H1 (cell line): ENCODE results near the gene ZNF695. TPM values are rescaled to one million over a fixed set of nuclear protein-coding genes. Genes with fewer than 3 reads are reported as not detected.
"Not testable (repeated sequence)": the region's sequence is repeated elsewhere in the genome, so short reads cannot be mapped to it uniquely, and the experiment has no call there.

Experiments used
- CTCF ChIA-PET: fragments of 300-600 bp; sonication (Branson Sonifier 250); formaldehyde crosslinking; loops from one replicate; lab custom pipeline; 2021; ENCODE audit not compliant: partially characterized antibody; lab: Charles Lee
- POLR2A ChIA-PET: fragments of 300-600 bp; sonication (Branson Sonifier 250); formaldehyde crosslinking; loops from one replicate; lab custom pipeline; 2021; ENCODE audit warnings: inconsistent platforms; ENCODE audit not compliant: partially characterized antibody; lab: Charles Lee
- DNase-seq, 2 experiments: peaks; one replicate each; pipeline versions ENCODE4 v3.0.0 to v3.0.0-alpha.2; 2010 to 2022; ENCODE audit warnings: low spot score in 2 of 2, low read depth in 1 of 2, mixed read lengths in 1 of 2
- FAIRE-seq: peaks from 2 replicates; lab custom pipeline; 2011; peaks lifted over from hg19 to GRCh38; lab: Jason Lieb, UNC
- H2AFZ ChIP-seq: 2 replicates; pipeline ENCODE4 v1.8.1; 2012; ENCODE audit warnings: low read length, inconsistent platforms
- H2AK5ac ChIP-seq: 2 replicates; pipeline ENCODE4 v1.6.1; 2013; ENCODE audit warnings: low read depth, low read length
- H2BK120ac ChIP-seq: replicated peaks from 2 replicates; pipeline ENCODE3; 2013; ENCODE audit warnings: low read depth, low read length, inconsistent platforms
- H2BK12ac ChIP-seq: 2 replicates; pipeline ENCODE4 v1.6.1; 2013; ENCODE audit warnings: low read depth, low read length
- H2BK15ac ChIP-seq: 2 replicates; pipeline ENCODE4 v1.6.1; 2013; ENCODE audit warnings: low read length
- H2BK20ac ChIP-seq: 2 replicates; pipeline ENCODE4 v1.6.1; 2013; ENCODE audit warnings: low read length
- H2BK5ac ChIP-seq: 2 replicates; pipeline ENCODE4 v1.6.1; 2013; ENCODE audit warnings: low read depth, low read length
- H3K14ac ChIP-seq: 2 replicates; pipeline ENCODE4 v1.6.1; 2013; ENCODE audit warnings: inconsistent platforms; ENCODE audit not compliant: insufficient read length
- H3K18ac ChIP-seq: 2 replicates; pipeline ENCODE4 v1.6.1; 2013; ENCODE audit warnings: low read length; ENCODE audit errors: extremely low read depth
- H3K23ac ChIP-seq: 2 replicates; pipeline ENCODE4 v1.6.1; 2013; ENCODE audit warnings: inconsistent platforms; ENCODE audit not compliant: insufficient read length
- H3K23me2 ChIP-seq: 2 replicates; pipeline ENCODE4 v1.6.1; 2013; ENCODE audit warnings: low read depth, low read length
- H3K27ac ChIP-seq: 2 replicates; pipeline ENCODE4 v1.6.1; 2011; ENCODE audit warnings: low read depth, low read length, inconsistent platforms
- H3K27me3 ChIP-seq, 4 experiments: replicated peaks in 1 of 4; 1 replicate in 1 of 4; 2 replicates in 3 of 4; pipeline versions ENCODE4 v1.6.1 to v1.8.1; 2011 to 2013; ENCODE audit warnings: low read length in 3 of 4, mild to moderate bottlenecking in 3 of 4, inconsistent platforms in 2 of 4, mixed read lengths in 2 of 4, moderate library complexity in 1 of 4; ENCODE audit not compliant: control insufficient read depth in 3 of 4, insufficient read depth in 3 of 4; ENCODE audit errors: extremely low read depth in 1 of 4
- H3K36me3 ChIP-seq, 4 experiments: 2 replicates each; pipeline versions ENCODE4 v1.6.1 to v1.8.1; 2011 to 2013; ENCODE audit warnings: mild to moderate bottlenecking in 4 of 4, low read length in 3 of 4, moderate library complexity in 2 of 4, control low read depth in 1 of 4, inconsistent platforms in 1 of 4; ENCODE audit not compliant: insufficient read depth in 4 of 4, control insufficient read depth in 2 of 4
- H3K4ac ChIP-seq: replicated peaks from 2 replicates; pipeline ENCODE3; 2013; ENCODE audit warnings: low read length, low read depth, mixed read lengths, inconsistent platforms; ENCODE audit not compliant: insufficient read length
- H3K4me1 ChIP-seq, 4 experiments: replicated peaks in 1 of 4; 1 replicate in 1 of 4; 2 replicates in 3 of 4; pipeline versions ENCODE4 v1.6.1 to v1.8.1; 2011 to 2013; ENCODE audit warnings: low read length in 3 of 4, inconsistent platforms in 2 of 4, mixed read lengths in 1 of 4; ENCODE audit not compliant: insufficient read depth in 4 of 4, control insufficient read depth in 3 of 4
- H3K4me2 ChIP-seq, 2 experiments: 2 replicates each; pipeline versions ENCODE4 v1.6.1 to v1.8.1; 2011 to 2013; ENCODE audit warnings: low read depth in 2 of 2, low read length in 2 of 2, control low read depth in 1 of 2, inconsistent platforms in 1 of 2, mild to moderate bottlenecking in 1 of 2; ENCODE audit not compliant: insufficient read depth in 1 of 2
- H3K4me3 ChIP-seq, 4 experiments: fragments of 200-600, 300-600 bp in 1 of 4; sonication (generic), shearing (Covaris generic), sonication (Bioruptor Twin) in 1 of 4; 2 replicates each; pipeline versions ENCODE4 v1.5.1 to v1.8.1; 2011 to 2016; ENCODE audit warnings: low read length in 4 of 4, low read depth in 3 of 4, control low read depth in 2 of 4, inconsistent platforms in 2 of 4, mild to moderate bottlenecking in 2 of 4, mixed read lengths in 1 of 4, moderate library complexity in 1 of 4; ENCODE audit not compliant: insufficient read depth in 2 of 4; ENCODE audit errors: extremely low read depth in 1 of 4
- H3K56ac ChIP-seq: replicated peaks from 2 replicates; pipeline ENCODE3; 2013; ENCODE audit warnings: low read depth, mild to moderate bottlenecking, mixed read lengths, low read length, inconsistent platforms; ENCODE audit not compliant: insufficient read length
- H3K79me1 ChIP-seq: 2 replicates; pipeline ENCODE4 v1.6.1; 2013; ENCODE audit warnings: low read depth, low read length, control low read depth
- H3K79me2 ChIP-seq, 2 experiments: 2 replicates each; pipeline versions ENCODE4 v1.6.1 to v1.8.1; 2012 to 2013; ENCODE audit warnings: low read length in 2 of 2, mild to moderate bottlenecking in 2 of 2, inconsistent platforms in 1 of 2; ENCODE audit not compliant: insufficient read depth in 2 of 2, control insufficient read depth in 1 of 2
- H3K9ac ChIP-seq, 4 experiments: replicated peaks in 1 of 4; 1 replicate in 1 of 4; 2 replicates in 3 of 4; pipeline versions ENCODE4 v1.6.1 to v1.8.1; 2011 to 2013; ENCODE audit warnings: low read depth in 3 of 4, low read length in 3 of 4, control low read depth in 2 of 4, mild to moderate bottlenecking in 2 of 4, moderate library complexity in 2 of 4, inconsistent platforms in 1 of 4; ENCODE audit errors: extremely low read depth in 1 of 4
- H3K9me3 ChIP-seq, 2 experiments: 2 replicates each; pipeline versions ENCODE4 v1.6.1 to v1.8.1; 2012 to 2013; ENCODE audit warnings: mild to moderate bottlenecking in 2 of 2, moderate library complexity in 2 of 2, control low read depth in 1 of 2, inconsistent platforms in 1 of 2, low read depth in 1 of 2, low read length in 1 of 2, mixed read lengths in 1 of 2; ENCODE audit not compliant: insufficient read depth in 2 of 2
- H4K20me1 ChIP-seq, 2 experiments: replicated peaks in 1 of 2; 2 replicates each; pipeline versions ENCODE3 to v1.8.1; 2011 to 2013; ENCODE audit warnings: inconsistent platforms in 2 of 2, low read length in 2 of 2, mild to moderate bottlenecking in 1 of 2; ENCODE audit not compliant: insufficient read depth in 2 of 2, control insufficient read depth in 1 of 2
- H4K5ac ChIP-seq: 2 replicates; pipeline ENCODE4 v1.6.1; 2013; ENCODE audit warnings: low read length, low read depth, mixed read lengths, inconsistent platforms; ENCODE audit not compliant: insufficient read length
- H4K8ac ChIP-seq: 2 replicates; pipeline ENCODE4 v1.8.0; 2013; ENCODE audit warnings: mild to moderate bottlenecking, moderate library complexity, low read length, inconsistent platforms; ENCODE audit not compliant: insufficient read depth; ENCODE audit errors: extremely low read depth
- H4K91ac ChIP-seq: replicated peaks from 2 replicates; pipeline ENCODE3; 2013; ENCODE audit warnings: low read length, mixed read lengths, inconsistent platforms; ENCODE audit not compliant: insufficient read length
- WGBS, 2 experiments: shearing (Covaris generic) in 1 of 2; methylation state at CpG; one replicate each; pipeline versions ENCODE4 v1.1.6 to v1.1.7; 2013 to 2015; ENCODE audit warnings: low lambda C conversion rate in 2 of 2, mixed read lengths in 2 of 2, inconsistent platforms in 1 of 2, low coverage in 1 of 2, missing lambda C conversion rate in 1 of 2; ENCODE audit not compliant: insufficient replicate concordance in 2 of 2, insufficient coverage in 1 of 2, insufficient read length in 1 of 2; ENCODE audit errors: extremely low coverage in 1 of 2, missing lambda C conversion rate in 1 of 2; 5-methylcytosine and 5-hydroxymethylcytosine counted together
- polyA plus RNA-seq, 7 experiments: library from polyadenylated mRNA; depleted of rRNA in 3 of 7; stranded (reverse) in 5 of 7; unstranded in 2 of 7; fragments of >200 nt in 5 of 7; fragments of 200-250 nt in 2 of 7; gene quantifications; 1 replicate in 5 of 7; 2 replicates in 1 of 7; 4 replicates in 1 of 7; pipeline versions ENCODE4 v1.2.1 to v1.2.3, GENCODE V29; 2011 to 2013; ENCODE audit warnings: missing spikeins in 2 of 7, mixed read lengths in 2 of 7
- total RNA-seq: library from RNA; stranded (reverse); fragmentation: NEBNext Ultra II Directional; extraction: Animal tissue kit (Norgen Biotek cat#: 25700); gene quantifications from 2 replicates; pipeline ENCODE4 v1.2.1, GENCODE V29; 2021

ZNF695 gene
- total and polyA plus RNA-seq, 2 of the 8 experiments (the other 6 are each of a cell fraction or from before 2014, with no cell fraction given) = 9.2 to 27.0 TPM

DNA sequence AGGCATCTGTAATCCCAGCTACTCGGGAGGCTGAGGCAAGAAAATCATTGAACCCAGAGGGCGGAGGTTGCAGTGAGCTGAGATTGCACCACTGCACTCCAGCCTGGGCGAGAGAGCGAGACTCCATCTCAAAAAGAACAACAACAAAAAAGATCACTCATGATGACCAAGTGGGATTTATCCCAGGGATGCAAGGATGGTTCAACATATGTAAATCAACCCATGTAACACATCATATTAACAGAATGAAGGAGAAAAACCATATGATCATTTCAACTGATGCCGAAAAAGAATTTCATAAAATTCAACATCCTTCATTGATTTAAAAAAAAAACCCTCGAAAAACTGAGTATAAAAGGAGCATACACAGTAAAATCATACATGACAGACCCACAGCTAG is 3.8 kb downstream of the ZNF695 start:
- H3K23me2 ChIP-seq, H3K27me3 ChIP-seq, H2BK20ac ChIP-seq, H3K4ac ChIP-seq, H3K56ac ChIP-seq, H3K23ac ChIP-seq, H2BK5ac ChIP-seq, H2BK12ac ChIP-seq, H3K18ac ChIP-seq, H3K27ac ChIP-seq, CTCF ChIA-PET, H2BK15ac ChIP-seq, H3K79me1 ChIP-seq, H4K8ac ChIP-seq, H3K4me2 ChIP-seq, FAIRE-seq, H4K5ac ChIP-seq, H4K20me1 ChIP-seq, H3K14ac ChIP-seq, H3K4me3 ChIP-seq, POLR2A ChIA-PET, H2AK5ac ChIP-seq, H3K9me3 ChIP-seq, H3K9ac ChIP-seq, DNase-seq, H4K91ac ChIP-seq, H2BK120ac ChIP-seq, H3K4me1 ChIP-seq, H2AFZ ChIP-seq: not testable (repeated sequence)
- 87% methylated on average over 6 of the region's 6 CpGs; no CpG with 5 or more reads in 1 of the 2 experiments for WGBS, 2 experiments
- H3K36me3 ChIP-seq = peaks cover 2 to 17% (median 8%) of the 10 kb centered on the region in 4 experiments; a peak in 6 of 8 replicates
- H3K79me2 ChIP-seq = peaks cover 18 to 81% of the 10 kb centered on the region in 2 experiments
